Measurements from ENCODE around the gene PLEKHA7.

PLEKHA7 gene

GRCh38 chr11:16780146-16780545 lies 234.1 kb downstream of the PLEKHA7 start:
- TF ChIP-seq CTCF (IDR thresholded peaks at IDR 0.05; ENCODE audit: low read depth, low read length): no peak

GRCh38 chr11:16779436-16779835 lies 234.8 kb downstream of the PLEKHA7 start:
- DNase-seq (ENCODE audit: extremely low read depth, low read depth): no peak
- TF ChIP-seq CTCF (IDR thresholded peaks at IDR 0.05; ENCODE audit: low read depth, low read length): no peak

More at GRCh38 chr11:16780146-16780545, 234.1 kb downstream of the PLEKHA7 start:
- no peak for DNase-seq (ENCODE audit: extremely low read depth, low read depth)

- no peak for TF ChIP-seq CTCF (IDR thresholded peaks at IDR 0.05; ENCODE audit: low read depth, low read length)
- DNase-seq (ENCODE audit: extremely low read depth, low read depth): no peak
These were observed 235.3 kb downstream of the PLEKHA7 start for GRCh38 chr11:16778876-16779275.

GRCh38 chr11:16778286-16778685 lies 235.9 kb downstream of the PLEKHA7 start:
- TF ChIP-seq CTCF (IDR thresholded peaks at IDR 0.05; ENCODE audit: low read depth, low read length): no peak
- no peak for DNase-seq (ENCODE audit: extremely low read depth, low read depth)

- no peak for TF ChIP-seq CTCF (IDR thresholded peaks at IDR 0.05; ENCODE audit: low read depth, low read length)
- DNase-seq (ENCODE audit: extremely low read depth, low read depth): no peak
These were observed 236.6 kb downstream of the PLEKHA7 start for GRCh38 chr11:16777613-16777975.

GRCh38 chr11:16776711-16777612 lies 237.3 kb downstream of the PLEKHA7 start:
- TF ChIP-seq CTCF (IDR thresholded peaks at IDR 0.05; ENCODE audit: low read depth, low read length): no peak
- DNase-seq (ENCODE audit: extremely low read depth, low read depth): peak; percentile 84

GRCh38 chr11:16775614-16776283 lies 238.5 kb downstream of the PLEKHA7 start:
- no peak for TF ChIP-seq CTCF (IDR thresholded peaks at IDR 0.05; ENCODE audit: low read depth, low read length)
- no peak for DNase-seq (ENCODE audit: extremely low read depth, low read depth)
